Stomach (tissue), 9 donors: Measurements from ENCODE around the gene ERGIC2. TPM values are rescaled to one million over a fixed set of nuclear protein-coding genes. Genes with fewer than 3 reads are reported as not detected.

Experiments used
- DNase-seq, 2 donors: peaks; one replicate each; pipeline versions ENCODE4 v3.0.0 to v3.0.0-alpha.2; 2013 to 2019
- H3K27ac ChIP-seq, 5 donors: fragments of 200-600 bp in 4 of 5; sonication (generic) in 4 of 5; one replicate each; pipeline ENCODE4 v1.5.1; 2013 to 2019; ENCODE audit warnings: mild to moderate bottlenecking in 1 of 5, moderate library complexity in 1 of 5
- H3K27me3 ChIP-seq, 3 donors: fragments of 200-600 bp; sonication (generic); one replicate each; pipeline ENCODE4 v1.5.1; 2017 to 2019; ENCODE audit warnings: mixed run types in 1 of 3
- H3K36me3 ChIP-seq, 4 donors: fragments of 200-600 bp; sonication (generic); 1 replicate in 3 of 4; 2 replicates in 1 of 4; pipeline ENCODE4 v1.5.1; 2016 to 2019
- H3K4me1 ChIP-seq, 4 donors: fragments of 200-600 bp; sonication (generic); one replicate each; pipeline ENCODE4 v1.5.1; 2016 to 2019
- H3K4me3 ChIP-seq, 4 donors: fragments of 200-600 bp; sonication (generic) in 3 of 4; one replicate each; pipeline ENCODE4 v1.5.1; 2016 to 2019; ENCODE audit warnings: mild to moderate bottlenecking in 1 of 4
- H3K9me3 ChIP-seq, 4 donors: fragments of 200-600 bp; sonication (generic); one replicate each; pipeline ENCODE4 v1.5.1; 2016 to 2019
- EP300 ChIP-seq: sonication (generic); formaldehyde crosslinking; IDR thresholded peaks from one replicate; pipeline ENCODE4 v1.6.1; 2017; ENCODE audit warnings: antibody characterized with exemption
- POLR2A ChIP-seq, 4 donors: fragments of 450-650 bp; IDR thresholded peaks; one replicate each; pipeline ENCODE4 v1.6.1; 2016; ENCODE audit warnings: antibody characterized with exemption in 4 of 4, control low read depth in 2 of 4, mild to moderate bottlenecking in 1 of 4, moderate library complexity in 1 of 4
- POLR2AphosphoS5 ChIP-seq, 3 donors: sonication (generic); formaldehyde crosslinking; IDR thresholded peaks; one replicate each; pipeline ENCODE4 v1.6.1; 2016; ENCODE audit warnings: antibody characterized with exemption in 3 of 3
- WGBS, 5 donors: extraction: QIAGEN DNeasy Blood & Tissue Kit in 3 of 5; methylation state at CpG; one replicate each; pipeline versions ENCODE4 v1.1.5 to v1.1.7; 2013 to 2018; 5-methylcytosine and 5-hydroxymethylcytosine counted together
- intact Hi-C: fragments of 100-400 bp; cut with DNase I; formaldehyde crosslinking; loops from one replicate; pipeline ENCODE4 v1.15.1; 2023; ENCODE audit warnings: low total_unique reads
- polyA plus RNA-seq, 3 donors: library from polyadenylated mRNA; stranded (reverse); fragments of 200-250 nt; gene quantifications; one replicate each; pipeline ENCODE4 v1.2.3, GENCODE V29; 2013
- total RNA-seq, 5 donors: library from RNA; depleted of rRNA; stranded (reverse); fragments of >200 nt; gene quantifications; one replicate each; pipeline versions ENCODE4 v1.1.0 to v1.2.3, GENCODE V29; 2014 to 2016
- TF ChIP-seq, protein P1 (sequence below), 7 experiments: fragments of 450-650 bp in 4 of 7; fragments of 200-600 bp in 3 of 7; sonication (generic) in 3 of 7; IDR thresholded peaks; one replicate each; pipeline ENCODE4 v1.5.1; 2016 to 2019; ENCODE audit warnings: antibody characterized with exemption in 7 of 7, control low read depth in 2 of 7, mild to moderate bottlenecking in 1 of 7
- donor health status: healthy with polysubstance abuse.
- donor health status: Bipolar disorder and iron deficiency.
- donor health status: healthy.

Gene ERGIC2
- total and polyA plus RNA-seq, 8 donors = 17.4 to 45.7 (median 33.2) TPM

DNA sequence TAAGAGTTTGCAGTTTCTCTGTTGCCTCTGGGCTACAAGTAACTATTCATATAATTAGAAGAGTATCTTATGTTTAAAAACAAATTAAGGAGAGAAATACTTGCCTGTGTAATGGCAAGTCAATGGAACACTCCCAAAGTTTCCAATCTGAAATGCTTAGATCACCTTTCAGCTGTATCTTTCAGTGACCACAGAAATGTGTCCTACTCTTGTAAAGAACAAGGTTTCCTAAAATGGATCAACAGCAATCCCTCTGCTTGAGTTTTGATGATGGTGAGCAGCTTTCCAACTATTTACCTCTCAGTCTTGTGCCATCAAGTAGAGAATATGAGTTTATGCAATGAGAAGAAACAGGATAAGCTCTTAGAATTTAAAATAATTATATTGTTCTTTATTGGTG is 92.9 kb downstream of the ERGIC2 start:
- DNase-seq = no peak
- H3K9me3 ChIP-seq = no peaks in the 10 kb centered on the region
- H3K4me1 ChIP-seq = no peaks in the 10 kb centered on the region
- TF ChIP-seq POLR2A (IDR thresholded peaks at IDR 0.05) (no peak), EP300 (no peak), POLR2AphosphoS5 (IDR thresholded peaks at IDR 0.05) (no peak)
- TF ChIP-seq, protein P1, sequence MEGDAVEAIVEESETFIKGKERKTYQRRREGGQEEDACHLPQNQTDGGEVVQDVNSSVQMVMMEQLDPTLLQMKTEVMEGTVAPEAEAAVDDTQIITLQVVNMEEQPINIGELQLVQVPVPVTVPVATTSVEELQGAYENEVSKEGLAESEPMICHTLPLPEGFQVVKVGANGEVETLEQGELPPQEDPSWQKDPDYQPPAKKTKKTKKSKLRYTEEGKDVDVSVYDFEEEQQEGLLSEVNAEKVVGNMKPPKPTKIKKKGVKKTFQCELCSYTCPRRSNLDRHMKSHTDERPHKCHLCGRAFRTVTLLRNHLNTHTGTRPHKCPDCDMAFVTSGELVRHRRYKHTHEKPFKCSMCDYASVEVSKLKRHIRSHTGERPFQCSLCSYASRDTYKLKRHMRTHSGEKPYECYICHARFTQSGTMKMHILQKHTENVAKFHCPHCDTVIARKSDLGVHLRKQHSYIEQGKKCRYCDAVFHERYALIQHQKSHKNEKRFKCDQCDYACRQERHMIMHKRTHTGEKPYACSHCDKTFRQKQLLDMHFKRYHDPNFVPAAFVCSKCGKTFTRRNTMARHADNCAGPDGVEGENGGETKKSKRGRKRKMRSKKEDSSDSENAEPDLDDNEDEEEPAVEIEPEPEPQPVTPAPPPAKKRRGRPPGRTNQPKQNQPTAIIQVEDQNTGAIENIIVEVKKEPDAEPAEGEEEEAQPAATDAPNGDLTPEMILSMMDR (IDR thresholded peaks at IDR 0.05) = no peak
- H3K27ac ChIP-seq = no peak overlapping the region
- intact Hi-C loops = no loop called here
- no peaks in the 10 kb centered on the region for H3K27me3 ChIP-seq
- H3K36me3 ChIP-seq = no peaks in the 10 kb centered on the region
- H3K4me3 ChIP-seq = no peak overlapping the region

DNA sequence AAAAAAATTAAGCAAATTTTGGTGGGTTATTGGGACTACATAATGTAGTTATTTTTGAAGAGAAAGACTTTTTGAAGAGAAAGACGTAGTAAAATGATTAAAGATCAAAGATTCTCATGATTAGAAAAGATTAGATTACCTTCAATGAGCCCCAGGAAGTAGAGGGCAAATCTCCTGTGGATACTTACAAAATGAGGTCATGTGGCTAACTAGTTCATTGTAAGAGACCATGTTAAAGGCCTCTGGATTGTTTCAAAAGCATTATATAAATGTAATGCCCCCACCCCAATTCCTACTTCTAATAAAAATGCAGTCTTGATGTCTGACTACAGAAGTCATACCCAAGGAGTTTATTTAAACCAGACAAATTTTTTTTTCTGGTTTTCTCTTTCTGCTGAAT is 93.3 kb downstream of the ERGIC2 start:
- Histone ChIP-seq H3K27ac (no peak overlapping the region), H3K27me3 (no peaks in the 10 kb centered on the region), H3K9me3 (no peaks in the 10 kb centered on the region), H3K36me3 (no peaks in the 10 kb centered on the region), H3K4me1 (no peaks in the 10 kb centered on the region), H3K4me3 (no peak overlapping the region)
- intact Hi-C loops = no loop called here
- DNase-seq = no peak
- TF ChIP-seq POLR2A (IDR thresholded peaks at IDR 0.05) = no peak
- TF ChIP-seq, protein P1 (IDR thresholded peaks at IDR 0.05) = no peak
- no peak for TF ChIP-seq POLR2AphosphoS5 (IDR thresholded peaks at IDR 0.05)
- no peak for TF ChIP-seq EP300
- 41 to 69% (median 52%) methylated on average over 1 of the region's 1 CpG for WGBS, 5 donors

Other genes starting within 250 kb of the ERGIC2 start
- 10 to 100 TPM in 2 of 5 donors, 1 to 10 TPM in 2, not detected in 1; 2.3 to 96.7 (median 10.0) TPM for gene FAR2, start 231.9 kb downstream of the ERGIC2 start, total RNA-seq
- gene FAR2, start 231.9 kb downstream of the ERGIC2 start, polyA plus RNA-seq = 1 to 10 TPM; 1.7 to 3.3 (median 2.0) TPM
- under 1 TPM in 1 of 5 donors, not detected in 4; 0.18 TPM for gene OVCH1, start 116.5 kb upstream of the ERGIC2 start, total RNA-seq
- gene OVCH1, start 116.5 kb upstream of the ERGIC2 start, polyA plus RNA-seq = under 1 TPM in 1 of 3 donors, not detected in 2; 0.18 TPM